ENCODE data around the gene NFYB.

DNA sequence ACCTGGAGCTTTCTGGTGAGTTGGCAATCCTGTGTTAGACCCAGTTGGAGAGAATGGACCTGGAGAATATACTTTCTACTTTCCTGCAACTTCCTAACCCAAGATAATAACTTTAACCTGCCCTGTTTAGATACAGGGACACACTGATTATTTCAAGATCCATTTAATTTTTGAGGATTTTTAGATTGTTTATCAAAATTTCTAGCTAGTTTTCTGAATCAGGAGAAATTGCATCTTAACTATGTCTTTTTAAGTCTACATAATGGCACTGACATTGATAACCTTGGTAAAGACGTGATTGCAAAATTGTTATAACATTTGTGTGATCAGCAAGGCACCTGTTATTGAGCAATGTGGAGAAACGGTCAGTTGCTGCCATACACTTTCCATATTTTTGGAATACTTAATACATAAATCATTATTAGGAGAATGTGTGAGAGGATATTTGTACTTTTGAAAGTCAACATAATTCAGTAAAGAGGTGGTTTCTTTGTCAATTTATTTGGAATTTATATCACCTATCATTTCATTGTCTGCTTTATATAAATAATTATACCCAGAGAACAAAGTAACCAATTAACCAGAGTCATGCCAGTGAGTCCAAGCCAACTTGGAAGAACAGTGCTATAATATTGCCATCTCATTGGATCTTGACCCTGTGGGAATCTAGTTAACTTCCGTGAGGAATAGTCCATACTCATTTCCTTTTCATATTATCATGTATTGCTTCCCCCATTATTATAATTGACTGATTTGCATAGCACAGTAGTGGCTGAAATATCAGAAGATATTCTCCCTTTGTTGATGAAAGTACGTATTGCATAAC lies 28.4 kb downstream of the NFYB start:
- TF ChIP-seq, protein P1, sequence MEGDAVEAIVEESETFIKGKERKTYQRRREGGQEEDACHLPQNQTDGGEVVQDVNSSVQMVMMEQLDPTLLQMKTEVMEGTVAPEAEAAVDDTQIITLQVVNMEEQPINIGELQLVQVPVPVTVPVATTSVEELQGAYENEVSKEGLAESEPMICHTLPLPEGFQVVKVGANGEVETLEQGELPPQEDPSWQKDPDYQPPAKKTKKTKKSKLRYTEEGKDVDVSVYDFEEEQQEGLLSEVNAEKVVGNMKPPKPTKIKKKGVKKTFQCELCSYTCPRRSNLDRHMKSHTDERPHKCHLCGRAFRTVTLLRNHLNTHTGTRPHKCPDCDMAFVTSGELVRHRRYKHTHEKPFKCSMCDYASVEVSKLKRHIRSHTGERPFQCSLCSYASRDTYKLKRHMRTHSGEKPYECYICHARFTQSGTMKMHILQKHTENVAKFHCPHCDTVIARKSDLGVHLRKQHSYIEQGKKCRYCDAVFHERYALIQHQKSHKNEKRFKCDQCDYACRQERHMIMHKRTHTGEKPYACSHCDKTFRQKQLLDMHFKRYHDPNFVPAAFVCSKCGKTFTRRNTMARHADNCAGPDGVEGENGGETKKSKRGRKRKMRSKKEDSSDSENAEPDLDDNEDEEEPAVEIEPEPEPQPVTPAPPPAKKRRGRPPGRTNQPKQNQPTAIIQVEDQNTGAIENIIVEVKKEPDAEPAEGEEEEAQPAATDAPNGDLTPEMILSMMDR (IDR thresholded peaks at IDR 0.05; ENCODE audit: insufficient read depth, low read length) = no peak
- TF ChIP-seq GABPA (IDR thresholded peaks at IDR 0.05; ENCODE audit: low read depth) (no peak), POLR2AphosphoS5 (IDR thresholded peaks at IDR 0.05; ENCODE audit: low read depth) (no peak)

Data from HL-60 (cell line).